HuH-7.5 (cell line): ENCODE data around the gene IFI27L1.
"Not testable (repeated sequence)": the region's sequence is repeated elsewhere in the genome, so short reads cannot be mapped to it uniquely, and the experiment has no call there.

Experiments used
- DNase-seq: peaks from one replicate; pipeline ENCODE4 v3.0.0; 2011; ENCODE audit warnings: low spot score

IFI27L1 gene

GRCh38 chr14:94048691-94049624 is 32.2 kb upstream of the IFI27L1 start:
- no peak for DNase-seq

- DNase-seq = no peak
These were observed 31.5 kb upstream of the IFI27L1 start for GRCh38 chr14:94049625-94050023.

- DNase-seq = no peak
These were observed 30.8 kb upstream of the IFI27L1 start for GRCh38 chr14:94050231-94050880.

- no peak for DNase-seq
These were observed 30.0 kb upstream of the IFI27L1 start for GRCh38 chr14:94051115-94051514.

DNA sequence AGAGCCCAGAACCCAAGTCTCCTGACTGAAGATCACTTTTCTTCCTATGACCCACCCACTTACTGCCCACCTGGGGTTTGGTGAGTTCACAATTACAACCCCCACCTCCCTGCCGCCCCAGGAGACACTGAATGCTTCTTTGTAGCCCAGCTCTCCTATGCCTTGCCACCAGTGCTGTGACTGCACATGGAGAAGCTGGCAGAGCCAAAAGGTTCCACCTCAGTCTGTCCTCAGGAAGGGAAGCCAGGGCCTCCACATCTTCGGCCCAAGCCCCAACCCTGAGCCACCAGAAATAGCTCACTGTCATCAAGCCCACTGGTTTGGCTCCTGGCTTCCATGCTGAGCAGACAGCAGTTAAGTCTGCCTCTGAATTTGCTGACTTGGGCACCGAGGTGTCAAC is 29.3 kb upstream of the IFI27L1 start:
- no peak for DNase-seq

DNA sequence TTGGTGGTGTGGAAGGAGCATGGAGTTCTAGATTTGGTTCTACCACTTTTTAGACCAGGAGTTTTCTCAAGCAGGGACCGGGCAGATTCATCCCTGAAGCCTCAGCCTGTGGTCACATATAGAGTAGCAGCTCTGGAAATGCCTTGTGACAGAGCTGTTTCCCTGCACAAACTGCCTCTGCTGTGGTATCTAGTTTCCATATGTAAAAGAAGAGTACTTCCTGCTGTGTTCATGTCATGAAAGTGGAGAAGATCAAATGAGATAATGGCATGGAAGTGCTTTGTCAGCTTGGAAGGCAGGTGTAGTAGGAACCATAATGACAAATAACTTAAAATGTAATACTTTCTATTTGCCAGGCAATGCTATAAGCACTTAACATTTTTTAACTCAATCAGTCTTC is 28.9 kb upstream of the IFI27L1 start:
- no peak for DNase-seq

- no peak for DNase-seq
These were observed 28.4 kb upstream of the IFI27L1 start for GRCh38 chr14:94052662-94053061.

- DNase-seq = no peak
These were observed 26.7 kb upstream of the IFI27L1 start for GRCh38 chr14:94054401-94054800.

DNA sequence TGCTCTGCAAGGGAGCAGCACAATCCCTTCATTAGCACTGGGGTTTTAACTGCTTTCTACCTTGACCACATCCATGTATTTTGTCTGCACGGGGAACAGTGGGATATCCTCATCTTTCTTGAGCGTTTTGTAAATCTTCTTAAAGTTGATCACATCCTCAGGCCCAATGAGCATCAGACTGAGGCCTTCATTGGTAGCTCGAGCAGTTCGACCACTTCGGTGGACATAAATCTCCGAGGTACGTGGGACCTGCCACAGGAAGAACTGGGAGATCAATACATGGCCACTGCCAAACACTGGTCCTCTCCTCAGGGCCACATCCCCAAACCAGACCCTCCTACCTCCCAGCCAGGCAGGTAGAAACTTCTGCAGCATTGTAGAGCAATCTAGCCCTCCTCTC is 26.2 kb upstream of the IFI27L1 start:
- no peak for DNase-seq

- DNase-seq = no peak
These were observed 24.4 kb upstream of the IFI27L1 start for GRCh38 chr14:94056579-94057308.

GRCh38 chr14:94058128-94058673 is 22.9 kb upstream of the IFI27L1 start:
- no peak for DNase-seq

DNA sequence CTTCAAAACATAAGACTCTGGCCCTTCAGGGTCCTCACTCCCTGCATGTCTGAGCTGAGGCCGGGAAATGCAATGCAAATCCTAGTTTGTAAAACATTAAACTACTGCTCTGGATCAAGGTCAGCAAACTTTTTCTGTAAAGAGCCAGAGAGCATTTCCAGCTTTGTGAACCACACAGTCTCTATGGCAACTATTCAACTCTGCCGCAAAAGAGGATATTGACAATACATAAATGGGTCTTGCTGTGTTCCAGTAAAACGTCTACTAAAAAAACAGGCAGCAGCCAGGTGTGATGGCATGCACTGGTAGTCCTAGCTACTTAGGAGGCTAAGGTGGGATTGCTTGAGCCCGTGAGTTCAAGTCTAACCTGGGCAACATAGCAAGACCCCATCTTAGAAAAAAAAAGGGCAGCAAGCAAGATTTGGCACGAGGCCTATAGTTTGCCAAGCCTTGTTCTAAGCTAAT is 22.4 kb upstream of the IFI27L1 start:
- no peak for DNase-seq

DNA sequence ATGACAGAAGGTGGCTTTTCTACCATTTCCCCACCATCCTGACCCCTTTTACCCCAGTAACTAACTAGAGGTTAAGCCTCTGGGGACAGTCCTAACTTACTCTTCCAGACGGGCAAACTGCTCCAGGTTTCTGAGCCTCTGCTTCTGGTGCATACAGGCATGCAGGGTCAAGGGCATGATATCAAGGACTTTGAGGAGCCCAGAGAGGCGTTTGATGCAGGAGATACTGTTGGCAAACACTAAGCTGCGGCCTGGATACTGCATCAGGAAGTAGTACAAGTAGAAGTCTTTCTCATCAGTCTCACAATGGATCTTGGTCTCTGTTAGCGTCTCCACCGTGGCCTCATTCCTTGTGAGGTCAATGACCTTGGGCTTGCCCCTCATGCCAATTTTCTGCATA is 21.1 kb upstream of the IFI27L1 start:
- DNase-seq = no peak

GRCh38 chr14:94062344-94062940 is 18.7 kb upstream of the IFI27L1 start:
- no peak for DNase-seq

GRCh38 chr14:94066089-94066676 is 14.9 kb upstream of the IFI27L1 start:
- DNase-seq = no peak

- DNase-seq = not testable (repeated sequence)
These were observed 9.0 kb upstream of the IFI27L1 start for GRCh38 chr14:94072076-94072475.

DNA sequence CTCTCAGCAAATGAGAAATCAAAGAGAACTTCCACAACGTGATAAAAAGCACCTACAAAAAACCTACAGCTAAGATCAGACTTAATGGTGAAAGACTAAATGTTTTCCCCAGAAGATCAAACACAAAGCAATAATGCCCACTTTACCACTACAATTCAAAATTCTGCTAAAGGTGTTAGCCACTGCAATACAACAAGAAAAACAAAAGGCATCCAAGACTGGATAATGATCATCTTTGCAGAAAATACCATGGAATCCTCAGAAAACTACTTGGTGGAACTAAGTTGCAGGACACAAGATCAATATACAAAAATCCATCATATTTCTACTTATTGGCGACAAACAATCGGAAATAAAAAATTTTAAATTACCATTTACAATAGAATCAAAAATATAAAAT is 6.6 kb upstream of the IFI27L1 start:
- no peak for DNase-seq

- DNase-seq = no peak
These were observed 6.1 kb upstream of the IFI27L1 start for GRCh38 chr14:94075008-94075407.

GRCh38 chr14:94077111-94077821 is 3.8 kb upstream of the IFI27L1 start:
- DNase-seq = no peak

DNA sequence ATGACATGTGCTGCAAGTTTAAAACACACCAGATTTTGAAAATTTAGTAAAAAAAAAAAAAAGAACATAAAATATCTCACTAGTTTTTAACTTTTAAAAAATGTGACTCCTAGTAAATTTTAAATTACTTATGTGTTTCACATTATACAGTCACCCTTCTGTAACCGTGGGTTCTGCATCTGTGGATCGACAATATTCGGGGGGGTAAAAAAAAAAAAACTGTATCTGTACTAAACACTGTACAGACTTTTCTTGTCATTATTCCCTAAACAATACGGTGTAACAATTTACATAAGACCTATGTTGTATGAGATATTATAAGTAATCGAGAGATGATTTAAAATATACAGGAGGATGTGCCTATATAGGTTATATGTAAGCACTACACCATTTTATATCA is 3.3 kb upstream of the IFI27L1 start:
- DNase-seq = no peak
